Keratinocyte (primary cell): Measurements from ENCODE around the gene FIBP. TPM values are rescaled to one million over a fixed set of nuclear protein-coding genes. Genes with fewer than 3 reads are reported as not detected.

ENCODE experiments used
- DNase-seq: peaks from one replicate; pipeline ENCODE4 v3.0.0-alpha.2; 2011; ENCODE audit warnings: low read depth, missing footprints, low spot score
- FAIRE-seq: peaks from 2 replicates; lab custom pipeline; 2011; peaks lifted over from hg19 to GRCh38; lab: Jason Lieb, UNC
- H2AFZ ChIP-seq: 2 replicates; pipeline ENCODE4 v1.6.0; 2012; ENCODE audit warnings: low read length, control low read depth, inconsistent platforms; ENCODE audit not compliant: control insufficient read depth
- H3K27ac ChIP-seq: 2 replicates; pipeline ENCODE4 v1.5.1; 2011; ENCODE audit warnings: low read length; ENCODE audit not compliant: control insufficient read depth, insufficient read depth
- H3K27me3 ChIP-seq: 3 replicates; pipeline ENCODE4 v1.6.0; 2011; ENCODE audit warnings: low read length; ENCODE audit not compliant: control insufficient read depth, insufficient read depth; ENCODE audit errors: extremely low read depth
- H3K36me3 ChIP-seq, 2 experiments: 2 replicates in 1 of 2; 3 replicates in 1 of 2; pipeline ENCODE4 v1.5.1; 2011; ENCODE audit warnings: low read length in 2 of 2, mild to moderate bottlenecking in 1 of 2; ENCODE audit not compliant: control insufficient read depth in 2 of 2, insufficient read depth in 2 of 2; ENCODE audit errors: extremely low read depth in 1 of 2
- H3K4me1 ChIP-seq: 3 replicates; pipeline ENCODE4 v1.5.1; 2011; ENCODE audit warnings: low read length; ENCODE audit not compliant: control insufficient read depth, insufficient read depth; ENCODE audit errors: extremely low read depth
- H3K4me2 ChIP-seq: 3 replicates; pipeline ENCODE4 v1.6.0; 2011; ENCODE audit warnings: low read depth, low read length; ENCODE audit not compliant: control insufficient read depth, insufficient read depth; ENCODE audit errors: extremely low read depth
- H3K4me3 ChIP-seq, 3 experiments: fragments of 200-600 bp in 1 of 3; sonication (generic) in 1 of 3; 2 replicates in 2 of 3; 3 replicates in 1 of 3; pipeline ENCODE4 v1.5.1; 2011 to 2016; ENCODE audit warnings: low read length in 3 of 3, mild to moderate bottlenecking in 3 of 3, control low read depth in 2 of 3, inconsistent platforms in 1 of 3, low read depth in 1 of 3, mixed read lengths in 1 of 3, mixed run types in 1 of 3, moderate library complexity in 1 of 3; ENCODE audit not compliant: control insufficient read depth in 2 of 3, insufficient read depth in 2 of 3; ENCODE audit errors: extremely low read depth in 1 of 3
- H3K79me2 ChIP-seq: 2 replicates; pipeline ENCODE4 v1.6.0; 2012; ENCODE audit warnings: low read length; ENCODE audit not compliant: control insufficient read depth, insufficient read depth
- H3K9ac ChIP-seq: 3 replicates; pipeline ENCODE4 v1.6.0; 2011; ENCODE audit warnings: low read length; ENCODE audit not compliant: control insufficient read depth, insufficient read depth; ENCODE audit errors: extremely low read depth
- H3K9me1 ChIP-seq: 3 replicates; pipeline ENCODE4 v1.6.0; 2011; ENCODE audit warnings: low read length; ENCODE audit not compliant: control insufficient read depth, insufficient read depth; ENCODE audit errors: extremely low read depth
- H3K9me3 ChIP-seq: 2 replicates; pipeline ENCODE4 v1.5.1; 2012; ENCODE audit warnings: low read depth, low read length; ENCODE audit not compliant: control insufficient read depth
- H4K20me1 ChIP-seq: 3 replicates; pipeline ENCODE4 v1.6.0; 2011; ENCODE audit warnings: low read length; ENCODE audit not compliant: control insufficient read depth, insufficient read depth; ENCODE audit errors: extremely low read depth
- EZH2 ChIP-seq: IDR thresholded peaks from one replicate; pipeline ENCODE4 v1.6.1; 2012; ENCODE audit warnings: inconsistent platforms, mild to moderate bottlenecking, low read length, moderate library complexity
- dilution Hi-C: fragments of 300-500 bp; cut with MboI; formaldehyde crosslinking; loops from one replicate; pipeline ENCODE4 v1.7.0; 2020; ENCODE audit warnings: low sequenced_read_pairs; ENCODE audit not compliant: extremely low pct_ligation_motif_present
- polyA plus RNA-seq, 5 experiments: library from polyadenylated mRNA; depleted of rRNA in 3 of 5; stranded (reverse) in 3 of 5; stranded (forward) in 1 of 5; unstranded in 1 of 5; fragments of >200 nt; gene quantifications; 1 replicate in 1 of 5; 2 replicates in 3 of 5; 3 replicates in 1 of 5; pipeline versions ENCODE4 v1.2.1 to v1.2.3, GENCODE V29; 2011 to 2012; ENCODE audit warnings: missing spikeins in 2 of 5, low read depth in 1 of 5, low replicate concordance in 1 of 5
- TF ChIP-seq, protein P1 (sequence below), 3 experiments: IDR thresholded peaks in 1 of 3; conservative IDR thresholded peaks in 1 of 3; optimal IDR thresholded peaks in 1 of 3; 2 replicates in 2 of 3; 3 replicates in 1 of 3; pipeline versions ENCODE3 to v1.5.1; 2011; ENCODE audit warnings: low read length in 3 of 3, mild to moderate bottlenecking in 3 of 3, moderate library complexity in 2 of 3, control low read depth in 1 of 3, inconsistent platforms in 1 of 3; ENCODE audit not compliant: insufficient read depth in 2 of 3; ENCODE audit errors: extremely low read depth in 1 of 3

FIBP gene
- polyA plus RNA-seq, 1 donor (not counting 4 experiments of a cell fraction or from before 2014, with no cell fraction given) = 95.1 TPM

DNA sequence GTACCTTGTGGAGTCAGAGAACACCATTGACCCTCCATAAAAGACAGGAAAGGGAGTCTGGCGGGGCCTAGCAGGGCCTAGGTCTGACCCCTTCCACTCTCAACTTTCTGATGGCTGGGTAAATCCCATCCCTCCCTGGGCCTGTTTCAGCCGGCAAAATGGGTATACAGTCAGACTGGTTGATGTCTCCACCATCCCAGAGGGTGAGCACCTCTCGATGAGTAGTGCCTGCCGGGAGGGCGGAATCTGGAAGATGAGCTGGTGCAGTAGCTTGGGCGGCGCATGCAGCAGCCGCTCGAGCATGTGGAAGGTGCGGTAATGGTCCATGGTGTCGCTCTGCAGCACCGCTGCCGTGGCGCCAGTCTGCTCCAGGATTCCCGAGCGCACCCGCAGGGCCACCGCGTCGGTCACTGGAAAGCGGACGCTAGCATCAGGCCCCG is 528 bp downstream of the FIBP start:
- Histone ChIP-seq H3K4me1 (peaks cover 35% of the 10 kb centered on the region), H3K9ac (peak overlapping the region; percentile 67), H2AFZ (peak overlapping the region; percentile 85), H3K27me3 (no peaks in the 10 kb centered on the region), H3K79me2 (peaks cover 19% of the 10 kb centered on the region), H3K9me1 (no peaks in the 10 kb centered on the region), H3K27ac (peak overlapping the region; percentile 64), H3K4me2 (peak overlapping the region; percentile 92), H3K4me3 (peak overlapping the region; percentile 60 to 91 (median 89)), H3K36me3 (peaks cover 29 to 48% of the 10 kb centered on the region in 2 experiments), H3K9me3 (no peaks in the 10 kb centered on the region), H4K20me1 (peaks cover 9% of the 10 kb centered on the region)
- TF ChIP-seq, protein P1, sequence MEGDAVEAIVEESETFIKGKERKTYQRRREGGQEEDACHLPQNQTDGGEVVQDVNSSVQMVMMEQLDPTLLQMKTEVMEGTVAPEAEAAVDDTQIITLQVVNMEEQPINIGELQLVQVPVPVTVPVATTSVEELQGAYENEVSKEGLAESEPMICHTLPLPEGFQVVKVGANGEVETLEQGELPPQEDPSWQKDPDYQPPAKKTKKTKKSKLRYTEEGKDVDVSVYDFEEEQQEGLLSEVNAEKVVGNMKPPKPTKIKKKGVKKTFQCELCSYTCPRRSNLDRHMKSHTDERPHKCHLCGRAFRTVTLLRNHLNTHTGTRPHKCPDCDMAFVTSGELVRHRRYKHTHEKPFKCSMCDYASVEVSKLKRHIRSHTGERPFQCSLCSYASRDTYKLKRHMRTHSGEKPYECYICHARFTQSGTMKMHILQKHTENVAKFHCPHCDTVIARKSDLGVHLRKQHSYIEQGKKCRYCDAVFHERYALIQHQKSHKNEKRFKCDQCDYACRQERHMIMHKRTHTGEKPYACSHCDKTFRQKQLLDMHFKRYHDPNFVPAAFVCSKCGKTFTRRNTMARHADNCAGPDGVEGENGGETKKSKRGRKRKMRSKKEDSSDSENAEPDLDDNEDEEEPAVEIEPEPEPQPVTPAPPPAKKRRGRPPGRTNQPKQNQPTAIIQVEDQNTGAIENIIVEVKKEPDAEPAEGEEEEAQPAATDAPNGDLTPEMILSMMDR (optimal IDR thresholded peaks at IDR 0.05 in 1 of 3, IDR thresholded peaks at IDR 0.05 in 1 of 3, conservative IDR thresholded peaks at IDR 0.05 in 1 of 3; ENCODE audit: extremely low read depth in 1 of 3, insufficient read depth in 2 of 3, low read length in 3 of 3) = no peak
- no peak for TF ChIP-seq EZH2
- FAIRE-seq (no peak), DNase-seq (no peak)
- dilution Hi-C loops = no loop called here

DNA sequence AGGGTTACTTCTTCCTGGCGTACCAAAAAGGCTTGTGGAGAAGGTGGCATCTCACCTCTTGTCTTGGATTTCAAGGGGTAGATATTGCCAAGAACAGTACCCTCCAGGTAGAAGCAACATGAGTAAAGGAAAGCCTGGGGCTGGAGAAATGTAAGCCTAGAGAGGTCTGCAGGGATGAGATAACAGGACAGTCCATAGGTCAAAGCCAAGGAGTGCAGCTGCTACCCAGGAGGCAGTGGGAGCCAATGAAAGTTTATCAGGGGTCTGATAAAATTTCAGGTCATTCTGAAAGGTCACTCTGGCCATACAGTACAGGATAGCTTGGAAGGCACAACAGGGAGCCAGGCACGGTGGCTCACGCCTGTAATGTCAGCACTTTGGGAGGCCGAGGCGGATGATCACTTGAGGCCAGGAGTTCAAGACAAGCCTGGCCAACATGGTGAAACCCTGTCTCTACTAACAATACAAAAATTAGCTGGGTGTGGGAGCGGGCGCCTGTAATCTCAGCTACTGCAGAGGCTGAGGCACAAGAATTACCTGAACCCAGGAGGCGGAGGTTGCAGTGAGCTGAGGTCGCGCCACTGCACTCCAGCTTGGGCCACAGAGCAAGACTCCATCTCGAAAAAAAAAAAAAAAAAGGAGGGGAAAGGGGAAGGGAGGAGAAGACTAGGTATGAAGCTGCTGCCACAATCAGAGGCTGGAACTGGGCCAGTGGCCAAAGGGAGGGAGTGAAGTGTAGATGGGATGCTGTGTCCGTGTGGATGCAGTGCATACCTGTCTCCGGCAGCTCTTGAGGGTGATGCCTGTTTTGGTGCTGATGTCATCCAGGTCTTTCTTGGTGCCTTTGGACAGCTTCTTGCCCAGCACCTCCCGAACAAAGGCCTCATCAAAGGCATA is 1.2 kb downstream of the FIBP start:
- Histone ChIP-seq H3K27ac (peak overlapping the region; percentile 64), H3K36me3 (peaks cover 31 to 50% of the 10 kb centered on the region in 2 experiments), H3K79me2 (peaks cover 17% of the 10 kb centered on the region), H4K20me1 (peaks cover 4% of the 10 kb centered on the region), H3K9me1 (no peaks in the 10 kb centered on the region), H3K9ac (peak overlapping the region; percentile 67), H3K9me3 (no peaks in the 10 kb centered on the region), H3K4me3 (peak overlapping the region; percentile 60 to 91 (median 89)), H3K27me3 (no peaks in the 10 kb centered on the region), H2AFZ (no peak overlapping the region), H3K4me1 (peaks cover 28% of the 10 kb centered on the region), H3K4me2 (peak overlapping the region; percentile 92)
- no peak for DNase-seq
- FAIRE-seq = no peak
- TF ChIP-seq, protein P1 (optimal IDR thresholded peaks at IDR 0.05 in 1 of 3, IDR thresholded peaks at IDR 0.05 in 1 of 3, conservative IDR thresholded peaks at IDR 0.05 in 1 of 3; ENCODE audit: extremely low read depth in 1 of 3, insufficient read depth in 2 of 3, low read length in 3 of 3) = no peak
- TF ChIP-seq EZH2 = no peak
- dilution Hi-C loops = no loop called here
